Tibial nerve (tissue), 4 donors: ENCODE measurements around the gene RAPGEF2. TPM values are rescaled to one million over a fixed set of nuclear protein-coding genes. Genes with fewer than 3 reads are reported as not detected.

Experiments used
- DNase-seq, 2 donors: peaks; one replicate each; pipeline ENCODE4 v3.0.0-alpha.2; 2019; ENCODE audit warnings: low spot score in 2 of 2
- H3K27ac ChIP-seq, 4 donors: fragments of 200-600 bp; sonication (generic) in 3 of 4; one replicate each; pipeline ENCODE4 v1.5.1; 2017 to 2019; ENCODE audit warnings: mild to moderate bottlenecking in 1 of 4
- H3K27me3 ChIP-seq, 2 donors: fragments of 200-600 bp; sonication (generic) in 1 of 2; one replicate each; pipeline versions ENCODE4 v1.5.1 to v1.6.0; 2017 to 2019
- H3K36me3 ChIP-seq, 3 donors: fragments of 200-600 bp; sonication (generic); one replicate each; pipeline ENCODE4 v1.5.1; 2018 to 2019
- H3K4me1 ChIP-seq, 4 donors: fragments of 200-600 bp; sonication (generic) in 3 of 4; one replicate each; pipeline ENCODE4 v1.5.1; 2017 to 2019
- H3K4me3 ChIP-seq, 4 donors: fragments of 200-600 bp; sonication (generic) in 3 of 4; one replicate each; pipeline ENCODE4 v1.5.1; 2017 to 2019; ENCODE audit warnings: mild to moderate bottlenecking in 1 of 4, moderate library complexity in 1 of 4
- H3K9me3 ChIP-seq, 4 donors: fragments of 200-600 bp; sonication (generic) in 3 of 4; one replicate each; pipeline ENCODE4 v1.5.1; 2017 to 2019
- EP300 ChIP-seq, 2 donors: sonication (generic); formaldehyde crosslinking; IDR thresholded peaks; one replicate each; pipeline ENCODE4 v1.6.1; 2017; ENCODE audit warnings: antibody characterized with exemption in 2 of 2, mild to moderate bottlenecking in 1 of 2
- POLR2A ChIP-seq, 2 donors: fragments of 450-650 bp; IDR thresholded peaks; one replicate each; pipeline ENCODE4 v1.6.1; 2017; ENCODE audit warnings: antibody characterized with exemption in 2 of 2, mild to moderate bottlenecking in 2 of 2, moderate library complexity in 2 of 2
- WGBS, 2 donors: methylation state at CpG; one replicate each; pipeline ENCODE4 v1.1.5; 2018; 5-methylcytosine and 5-hydroxymethylcytosine counted together
- total RNA-seq, 4 donors: library from RNA; depleted of rRNA; stranded (reverse); fragments of >200 nt; gene quantifications; one replicate each; pipeline ENCODE4 v1.1.0, GENCODE V29; 2016
- TF ChIP-seq, protein P1 (sequence below), 5 experiments: fragments of 200-600 bp in 3 of 5; fragments of 450-650 bp in 2 of 5; sonication (generic) in 3 of 5; IDR thresholded peaks; one replicate each; pipeline ENCODE4 v1.5.1; 2016 to 2019; ENCODE audit warnings: antibody characterized with exemption in 5 of 5, mild to moderate bottlenecking in 3 of 5, moderate library complexity in 2 of 5

Gene RAPGEF2
- total RNA-seq, 4 donors from 2014 or later, result 61.0 to 81.5 (median 69.5) TPM

DNA sequence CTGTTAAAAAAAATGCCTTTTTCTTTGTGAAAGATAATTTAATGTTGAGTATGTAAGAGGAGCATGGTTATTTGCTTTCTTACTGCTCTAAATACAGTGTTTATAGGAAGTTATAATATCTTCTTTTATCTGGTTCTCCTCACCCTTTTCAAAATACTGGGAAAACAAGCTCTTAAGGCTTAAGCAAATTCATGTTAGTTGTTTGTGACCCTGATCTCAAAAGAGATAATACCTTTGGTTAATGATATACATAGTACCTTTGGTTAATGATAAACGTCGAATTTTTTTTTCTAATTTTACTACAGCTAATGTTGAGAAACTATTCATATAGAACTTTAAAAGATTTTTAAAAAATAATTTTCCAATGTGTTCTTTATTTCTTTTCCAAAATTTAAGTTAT is 180.1 kb downstream of the RAPGEF2 start:
- TF ChIP-seq EP300 (IDR thresholded peaks at IDR 0.05), result no peak
- Histone ChIP-seq H3K27me3 (no peaks in the 10 kb centered on the region), H3K27ac (no peak overlapping the region), H3K9me3 (no peaks in the 10 kb centered on the region), H3K36me3 (no peaks in the 10 kb centered on the region), H3K4me3 (no peak overlapping the region), H3K4me1 (peaks cover 0 to 26% (median 10%) of the 10 kb centered on the region in 4 donors)
- 68 to 70% methylated on average over 2 of the region's 2 CpGs for WGBS, 2 donors
- DNase-seq, result no peak

DNA sequence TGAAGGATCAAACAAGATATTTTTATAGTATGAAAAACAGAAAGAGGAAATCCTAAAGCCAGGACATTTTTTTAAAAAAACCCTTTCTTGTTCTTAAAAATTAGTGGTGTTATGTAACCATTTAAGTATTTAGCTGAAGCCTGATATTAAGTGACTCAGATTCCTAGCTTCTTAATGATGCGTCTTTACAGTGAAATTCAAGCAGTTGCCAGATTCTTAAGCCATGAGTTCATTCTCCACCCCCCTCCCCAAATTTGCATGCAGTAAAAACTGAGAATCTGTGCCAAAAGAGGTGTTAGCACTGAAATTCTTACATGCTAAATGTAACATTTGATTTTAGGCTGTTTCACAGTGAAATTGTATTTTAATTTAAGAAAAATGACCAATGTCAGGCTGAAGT is 180.8 kb downstream of the RAPGEF2 start:
- peaks cover 0 to 32% (median 10%) of the 10 kb centered on the region in 4 donors for H3K4me1 ChIP-seq
- TF ChIP-seq EP300 (IDR thresholded peaks at IDR 0.05) (no peak), POLR2A (IDR thresholded peaks at IDR 0.05) (no peak)
- TF ChIP-seq, protein P1, sequence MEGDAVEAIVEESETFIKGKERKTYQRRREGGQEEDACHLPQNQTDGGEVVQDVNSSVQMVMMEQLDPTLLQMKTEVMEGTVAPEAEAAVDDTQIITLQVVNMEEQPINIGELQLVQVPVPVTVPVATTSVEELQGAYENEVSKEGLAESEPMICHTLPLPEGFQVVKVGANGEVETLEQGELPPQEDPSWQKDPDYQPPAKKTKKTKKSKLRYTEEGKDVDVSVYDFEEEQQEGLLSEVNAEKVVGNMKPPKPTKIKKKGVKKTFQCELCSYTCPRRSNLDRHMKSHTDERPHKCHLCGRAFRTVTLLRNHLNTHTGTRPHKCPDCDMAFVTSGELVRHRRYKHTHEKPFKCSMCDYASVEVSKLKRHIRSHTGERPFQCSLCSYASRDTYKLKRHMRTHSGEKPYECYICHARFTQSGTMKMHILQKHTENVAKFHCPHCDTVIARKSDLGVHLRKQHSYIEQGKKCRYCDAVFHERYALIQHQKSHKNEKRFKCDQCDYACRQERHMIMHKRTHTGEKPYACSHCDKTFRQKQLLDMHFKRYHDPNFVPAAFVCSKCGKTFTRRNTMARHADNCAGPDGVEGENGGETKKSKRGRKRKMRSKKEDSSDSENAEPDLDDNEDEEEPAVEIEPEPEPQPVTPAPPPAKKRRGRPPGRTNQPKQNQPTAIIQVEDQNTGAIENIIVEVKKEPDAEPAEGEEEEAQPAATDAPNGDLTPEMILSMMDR (IDR thresholded peaks at IDR 0.05), result no peak
- no peak for DNase-seq
- H3K27me3 ChIP-seq, result no peaks in the 10 kb centered on the region
- H3K36me3 ChIP-seq, result no peaks in the 10 kb centered on the region
- no peaks in the 10 kb centered on the region for H3K9me3 ChIP-seq
- no peak overlapping the region for H3K4me3 ChIP-seq
- WGBS, 2 donors, result 8 to 20% methylated on average over 1 of the region's 1 CpG
- H3K27ac ChIP-seq, result peak overlapping the region in 1 of 4 donors; percentile 41

DNA sequence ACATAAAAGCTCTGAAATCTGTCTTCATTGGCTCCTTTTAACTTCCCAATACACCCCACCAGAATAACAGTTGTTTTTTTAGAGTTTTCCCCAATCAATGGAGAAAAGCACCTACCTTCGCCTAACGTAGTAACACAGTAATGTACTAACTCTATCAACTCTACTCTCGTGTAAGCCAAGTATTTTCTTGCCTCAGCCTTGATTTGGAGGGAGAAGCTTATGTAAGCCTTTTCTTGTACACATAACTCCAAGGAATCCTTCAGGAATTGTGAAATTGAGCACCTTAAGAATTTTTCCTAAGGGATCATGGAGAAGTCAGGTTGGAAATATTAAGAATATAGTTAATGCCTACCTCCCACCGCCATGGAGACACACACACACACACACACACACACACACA is 181.2 kb downstream of the RAPGEF2 start:
- H3K27me3 ChIP-seq, result no peaks in the 10 kb centered on the region
- peaks cover 0 to 34% (median 10%) of the 10 kb centered on the region in 4 donors for H3K4me1 ChIP-seq
- no peaks in the 10 kb centered on the region for H3K36me3 ChIP-seq
- H3K4me3 ChIP-seq, result no peak overlapping the region
- H3K9me3 ChIP-seq, result no peaks in the 10 kb centered on the region
- TF ChIP-seq EP300 (IDR thresholded peaks at IDR 0.05), result no peak
- peak overlapping the region in 1 of 4 donors; percentile 41 for H3K27ac ChIP-seq
- no peak for DNase-seq
- WGBS, 2 donors, result 39 to 47% methylated on average over 4 of the region's 4 CpGs

DNA sequence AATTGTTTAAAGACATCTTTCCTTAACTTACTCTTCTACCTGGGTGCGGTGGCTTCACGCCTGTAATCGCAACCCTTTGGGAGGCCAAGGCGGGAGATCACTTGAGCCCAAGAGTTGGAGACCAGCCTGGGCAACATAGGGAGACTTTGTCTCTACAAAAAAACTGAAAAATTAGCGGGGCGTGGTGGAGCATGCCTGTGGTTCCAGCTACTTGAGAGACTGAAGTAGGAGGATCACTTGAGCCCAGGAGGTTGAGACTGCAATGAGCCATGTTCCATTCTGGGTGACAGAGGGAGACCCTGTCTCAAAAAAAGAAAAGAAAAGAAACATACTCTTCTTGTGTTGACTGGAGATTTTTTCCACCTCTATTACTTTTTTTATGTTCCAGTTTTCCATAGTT is 181.9 kb downstream of the RAPGEF2 start:
- Histone ChIP-seq H3K4me1 (peaks cover 0 to 40% (median 10%) of the 10 kb centered on the region in 4 donors), H3K4me3 (no peak overlapping the region), H3K36me3 (no peaks in the 10 kb centered on the region), H3K9me3 (no peaks in the 10 kb centered on the region), H3K27ac (no peak overlapping the region), H3K27me3 (no peaks in the 10 kb centered on the region)
- TF ChIP-seq, protein P1 (IDR thresholded peaks at IDR 0.05), result no peak
- TF ChIP-seq EP300 (IDR thresholded peaks at IDR 0.05) (no peak), POLR2A (IDR thresholded peaks at IDR 0.05) (no peak)
- WGBS, 2 donors, result 95% methylated on average over 6 of the region's 6 CpGs
- no peak for DNase-seq

DNA sequence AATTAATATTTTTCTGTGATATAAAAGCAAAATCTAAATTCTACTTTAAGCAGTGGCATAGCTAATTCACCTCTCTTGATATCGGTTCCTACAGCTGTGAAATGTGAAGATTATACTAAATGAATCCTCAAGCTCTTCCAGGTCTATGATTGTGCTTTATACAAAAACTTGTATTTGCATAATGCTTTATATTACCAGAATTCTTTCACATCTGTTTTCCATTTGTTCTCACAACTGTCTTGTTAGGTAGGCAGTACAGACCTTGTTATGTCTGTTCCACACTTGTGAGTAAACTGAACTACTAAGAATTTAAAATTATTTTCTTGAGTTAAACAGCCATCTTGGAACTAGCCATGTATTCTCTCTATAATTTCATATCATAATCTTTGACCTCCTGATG is 184.9 kb downstream of the RAPGEF2 start:
- WGBS, 2 donors, result 81 to 84% methylated on average over 1 of the region's 1 CpG
- Histone ChIP-seq H3K27ac (no peak overlapping the region), H3K4me1 (peaks cover 0 to 29% (median 4%) of the 10 kb centered on the region in 4 donors), H3K4me3 (no peak overlapping the region), H3K9me3 (no peaks in the 10 kb centered on the region), H3K36me3 (no peaks in the 10 kb centered on the region), H3K27me3 (no peaks in the 10 kb centered on the region)
- no peak for DNase-seq
- TF ChIP-seq POLR2A (IDR thresholded peaks at IDR 0.05) (no peak), EP300 (IDR thresholded peaks at IDR 0.05) (no peak)
- TF ChIP-seq, protein P1 (IDR thresholded peaks at IDR 0.05), result no peak

DNA sequence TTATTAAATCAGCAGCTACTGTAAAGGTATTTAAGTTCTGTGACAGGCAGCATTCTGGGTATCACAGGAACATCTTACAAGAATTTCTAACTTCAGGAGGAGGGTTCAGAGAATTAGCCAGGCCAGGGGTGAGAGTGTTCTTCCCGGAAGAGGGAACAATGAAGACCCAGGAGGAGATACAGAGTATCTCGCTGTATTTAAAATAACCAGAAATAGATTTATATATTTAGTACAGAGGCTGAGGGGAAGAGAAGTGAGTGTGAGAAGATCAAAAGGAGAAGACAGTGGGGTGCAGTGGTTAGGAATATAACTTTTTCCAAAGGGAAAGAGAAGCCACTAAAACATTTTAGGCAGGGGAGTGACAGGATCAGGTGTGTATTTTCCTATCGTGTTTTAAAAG is 186.8 kb downstream of the RAPGEF2 start:
- H3K4me3 ChIP-seq, result no peak overlapping the region
- WGBS, 2 donors, result 74 to 81% methylated on average over 3 of the region's 3 CpGs
- H3K27ac ChIP-seq, result no peak overlapping the region
- no peak for DNase-seq
- no peaks in the 10 kb centered on the region for H3K36me3 ChIP-seq
- no peaks in the 10 kb centered on the region for H3K27me3 ChIP-seq
- H3K4me1 ChIP-seq, result peaks cover 0 to 18% (median 0%) of the 10 kb centered on the region in 4 donors
- no peak for TF ChIP-seq EP300 (IDR thresholded peaks at IDR 0.05)
- TF ChIP-seq POLR2A (IDR thresholded peaks at IDR 0.05), result no peak
- TF ChIP-seq, protein P1 (IDR thresholded peaks at IDR 0.05), result no peak
- H3K9me3 ChIP-seq, result no peaks in the 10 kb centered on the region
